H9 (cell line): Measurements from ENCODE around the gene SIX5. TPM values are rescaled to one million over a fixed set of nuclear protein-coding genes. Genes with fewer than 3 reads are reported as not detected.

Source experiments
- DNase-seq: peaks from one replicate; pipeline ENCODE4 v3.0.0-alpha.2; 2017
- H2AFZ ChIP-seq: one replicate; pipeline ENCODE4 v1.6.1; 2013; ENCODE audit warnings: mild to moderate bottlenecking, low read length, control low read depth, moderate library complexity
- H2AK5ac ChIP-seq: 2 replicates; pipeline ENCODE4 v1.6.1; 2013; ENCODE audit warnings: low read length, control low read depth, mixed read lengths; ENCODE audit not compliant: insufficient read length
- H2BK120ac ChIP-seq: one replicate; pipeline ENCODE4 v1.6.1; 2013; ENCODE audit warnings: low read depth, mild to moderate bottlenecking, low read length, control low read depth, inconsistent platforms; ENCODE audit not compliant: poor library complexity, severe bottlenecking
- H2BK12ac ChIP-seq: 2 replicates; pipeline ENCODE4 v1.6.1; 2013; ENCODE audit warnings: low read length, control low read depth, mixed read lengths, low read depth; ENCODE audit not compliant: insufficient read length
- H2BK15ac ChIP-seq: 2 replicates; pipeline ENCODE4 v1.6.1; 2013; ENCODE audit warnings: low read depth, low read length, control low read depth
- H2BK20ac ChIP-seq: one replicate; pipeline ENCODE4 v1.6.1; 2013; ENCODE audit warnings: low read depth, mild to moderate bottlenecking, low read length, control low read depth, inconsistent platforms; ENCODE audit not compliant: poor library complexity, severe bottlenecking
- H2BK5ac ChIP-seq: 2 replicates; pipeline ENCODE4 v1.6.1; 2013; ENCODE audit warnings: low read length, control low read depth, mixed read lengths; ENCODE audit not compliant: insufficient read length
- H3K14ac ChIP-seq: 2 replicates; pipeline ENCODE4 v1.6.1; 2013; ENCODE audit warnings: low read length, control low read depth; ENCODE audit not compliant: insufficient read depth
- H3K18ac ChIP-seq: 2 replicates; pipeline ENCODE4 v1.6.1; 2013; ENCODE audit warnings: low read depth, mild to moderate bottlenecking, mixed read lengths, low read length, control low read depth; ENCODE audit not compliant: insufficient read length
- H3K23ac ChIP-seq: 2 replicates; pipeline ENCODE4 v1.6.1; 2013; ENCODE audit warnings: low read length, control low read depth, mixed read lengths, low read depth; ENCODE audit not compliant: insufficient read length
- H3K23me2 ChIP-seq: 2 replicates; pipeline ENCODE4 v1.6.1; 2013; ENCODE audit warnings: low read depth, mild to moderate bottlenecking, mixed read lengths, low read length, control low read depth; ENCODE audit not compliant: insufficient read length, poor library complexity, severe bottlenecking
- H3K27ac ChIP-seq: 2 replicates; pipeline ENCODE4 v1.5.1; 2013; ENCODE audit warnings: low read length, control low read depth, mixed read lengths, low read depth; ENCODE audit not compliant: insufficient read length
- H3K27me3 ChIP-seq: 2 replicates; pipeline ENCODE4 v1.6.1; 2013; ENCODE audit warnings: low read length, control low read depth, inconsistent platforms; ENCODE audit not compliant: insufficient read depth
- H3K4ac ChIP-seq: 2 replicates; pipeline ENCODE4 v1.6.1; 2013; ENCODE audit warnings: low read depth, mild to moderate bottlenecking, control low read depth, inconsistent platforms, low read length, moderate library complexity
- H3K4me1 ChIP-seq: 2 replicates; pipeline ENCODE4 v1.6.1; 2013; ENCODE audit warnings: low read length, control low read depth, inconsistent platforms; ENCODE audit not compliant: insufficient read depth
- H3K4me2 ChIP-seq: 2 replicates; pipeline ENCODE4 v1.6.1; 2013; ENCODE audit warnings: low read length, control low read depth, mixed read lengths; ENCODE audit not compliant: insufficient read length, insufficient read depth
- H3K56ac ChIP-seq: 2 replicates; pipeline ENCODE4 v1.6.1; 2013; ENCODE audit warnings: low read depth, mild to moderate bottlenecking, mixed read lengths, low read length, control low read depth; ENCODE audit not compliant: insufficient read length
- H3K79me1 ChIP-seq: 2 replicates; pipeline ENCODE4 v1.6.1; 2013; ENCODE audit warnings: low read depth, mild to moderate bottlenecking, moderate library complexity, low read length, control low read depth, inconsistent platforms; ENCODE audit not compliant: insufficient read depth, poor library complexity, severe bottlenecking
- H3K79me2 ChIP-seq: 2 replicates; pipeline ENCODE4 v1.6.1; 2013; ENCODE audit warnings: low read length, control low read depth, inconsistent platforms; ENCODE audit not compliant: insufficient read depth
- H3K9ac ChIP-seq: 2 replicates; pipeline ENCODE4 v1.6.1; 2013; ENCODE audit warnings: low read length, control low read depth, mixed read lengths; ENCODE audit not compliant: insufficient read length; ENCODE audit errors: extremely low read depth
- H3K9me3 ChIP-seq: one replicate; pipeline ENCODE4 v1.6.1; 2013; ENCODE audit warnings: low read depth, low read length, inconsistent platforms; ENCODE audit not compliant: control insufficient read depth
- H3T11ph ChIP-seq: one replicate; pipeline ENCODE4 v1.6.1; 2013; ENCODE audit warnings: mild to moderate bottlenecking, low read length, control low read depth, inconsistent platforms
- H4K20me1 ChIP-seq: one replicate; pipeline ENCODE4 v1.6.1; 2013; ENCODE audit not compliant: control insufficient read depth, insufficient read length, insufficient read depth
- H4K5ac ChIP-seq: 2 replicates; pipeline ENCODE4 v1.6.1; 2013; ENCODE audit warnings: low read depth, mild to moderate bottlenecking, mixed read lengths, low read length, control low read depth; ENCODE audit not compliant: insufficient read length
- H4K8ac ChIP-seq: replicated peaks from 2 replicates; pipeline ENCODE4 v1.6.1; 2013; ENCODE audit warnings: low read length, control low read depth, mixed read lengths, low read depth; ENCODE audit not compliant: insufficient read length
- H4K91ac ChIP-seq: 2 replicates; pipeline ENCODE4 v1.6.1; 2013; ENCODE audit warnings: low read depth, mild to moderate bottlenecking, moderate library complexity, mixed read lengths, low read length, control low read depth; ENCODE audit not compliant: insufficient read length
- H3K27ac Mint-ChIP-seq, 3 experiments: 2 replicates in 2 of 3; 3 replicates in 1 of 3; pipeline ENCODE4 v1.8.0; 2020 to 2021; ENCODE audit warnings: mixed read lengths in 3 of 3, mild to moderate bottlenecking in 1 of 3, moderate library complexity in 1 of 3
- H3K27me3 Mint-ChIP-seq: 2 replicates; pipeline ENCODE4 v1.8.0; 2021; ENCODE audit warnings: low read depth, mild to moderate bottlenecking, moderate library complexity, mixed read lengths
- H3K36me3 Mint-ChIP-seq, 3 experiments: 2 replicates in 2 of 3; 3 replicates in 1 of 3; pipeline ENCODE4 v1.8.0; 2020 to 2021; ENCODE audit warnings: low read depth in 3 of 3, mixed read lengths in 3 of 3; ENCODE audit not compliant: insufficient read depth in 1 of 3
- H3K4me1 Mint-ChIP-seq, 2 experiments: 2 replicates each; pipeline ENCODE4 v1.8.0; 2020; ENCODE audit warnings: mixed read lengths in 2 of 2
- H3K4me3 Mint-ChIP-seq, 2 experiments: 2 replicates in 1 of 2; 3 replicates in 1 of 2; pipeline ENCODE4 v1.8.0; 2020 to 2021; ENCODE audit warnings: mild to moderate bottlenecking in 2 of 2, mixed read lengths in 2 of 2, moderate library complexity in 1 of 2
- H3K9me3 Mint-ChIP-seq, 2 experiments: 2 replicates in 1 of 2; 3 replicates in 1 of 2; pipeline ENCODE4 v1.8.0; 2020; ENCODE audit warnings: mild to moderate bottlenecking in 2 of 2, mixed read lengths in 2 of 2, moderate library complexity in 1 of 2
- WGBS: extraction: QIAGEN DNeasy Blood & Tissue Kit; methylation state at CpG from one replicate; pipeline ENCODE4 v1.1.7; 2013; ENCODE audit warnings: missing lambda C conversion rate, low lambda C conversion rate, mixed read lengths; ENCODE audit not compliant: insufficient read length; ENCODE audit errors: extremely low coverage; 5-methylcytosine and 5-hydroxymethylcytosine counted together
- total RNA-seq: library from RNA; stranded (reverse); gene quantifications from 2 replicates; pipeline ENCODE4 v1.2.1, GENCODE V29; 2021
- TF ChIP-seq, protein P1 (sequence below): fragments of 200-600 bp; sonication (generic); conservative IDR thresholded peaks from 3 replicates; pipeline ENCODE4 v1.8.0; 2021; ENCODE audit warnings: antibody characterized with exemption, mild to moderate bottlenecking

SIX5 gene
- total RNA-seq, 1 experiment from 2014 or later: 41.7 TPM

DNA sequence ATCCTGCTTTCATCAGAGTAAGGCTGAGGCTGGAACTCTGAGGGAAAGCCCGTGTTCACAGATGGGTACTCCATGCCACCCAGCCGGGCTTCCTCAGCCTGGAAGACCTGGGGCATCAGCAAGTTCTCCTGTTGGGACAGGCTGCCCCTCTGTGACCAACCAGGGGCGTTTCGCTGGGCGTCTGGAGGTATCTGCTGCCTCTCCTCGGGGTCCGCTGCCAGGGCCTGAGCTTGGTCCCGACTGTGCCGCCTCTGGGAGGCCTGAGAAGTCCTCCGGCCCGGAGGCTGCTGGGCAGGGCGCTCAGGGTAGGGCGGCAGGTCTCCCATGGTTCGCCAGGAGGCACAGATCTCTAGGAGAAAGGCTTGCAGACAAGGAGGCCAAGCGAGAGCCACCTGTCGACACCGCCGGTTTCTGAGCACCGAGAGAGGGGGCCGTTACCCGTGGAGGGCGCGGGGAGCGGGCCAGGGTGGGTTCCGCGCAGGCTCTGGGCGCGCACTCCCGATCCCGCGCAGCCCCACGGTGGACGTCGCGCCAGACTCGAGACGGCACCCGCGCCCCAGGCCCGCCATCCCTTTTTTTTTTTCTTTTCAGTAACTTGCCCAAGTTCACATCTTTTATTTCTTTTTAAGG, 45.9 kb upstream of the SIX5 start, which contains the start of gene RSPH6A:
TSS of gene RSPH6A (minus strand) at position 458 of the 630 bp plus-strand sequence. CDS start at position 326, 132 bp downstream.
- Histone ChIP-seq H3K79me1 (no peaks in the 10 kb centered on the region), H3K56ac (no peak within 1 kb of the TSS), H2BK12ac (no peak within 1 kb of the TSS), H3K23ac (no peak within 1 kb of the TSS), H3K18ac (peak within 1 kb of the TSS; percentile 84), H3K23me2 (peaks cover 13% of the 10 kb centered on the region), H2BK20ac (no peak within 1 kb of the TSS), H4K8ac (no peak within 1 kb of the TSS), H2AFZ (no peak within 1 kb of the TSS), H3K4me2 (peak within 1 kb of the TSS; percentile 12), H3K79me2 (no peaks in the 10 kb centered on the region), H2BK15ac (no peak within 1 kb of the TSS), H2BK5ac (no peak within 1 kb of the TSS), H2BK120ac (peak within 1 kb of the TSS; percentile 56), H3T11ph (no peak within 1 kb of the TSS), H3K4me1 (0 out of 2 replicates have a peak, but pooled peaks cover 1% of the 10 kb centered on the region), H4K5ac (peak within 1 kb of the TSS; percentile 34), H3K14ac (peak within 1 kb of the TSS; percentile 92), H3K27ac (peak within 1 kb of the TSS; percentile 43), H3K27me3 (no peaks in the 10 kb centered on the region), H3K9ac (peak within 1 kb of the TSS; percentile 63), H2AK5ac (no peak within 1 kb of the TSS), H4K91ac (no peak within 1 kb of the TSS), H4K20me1 (no peaks in the 10 kb centered on the region), H3K9me3 (no peaks in the 10 kb centered on the region), H3K4ac (peak within 1 kb of the TSS; percentile 33; the same call in 1 of the 2 replicates)
- WGBS: no CpG with 5 or more reads among the region's 40 CpGs
- Mint-ChIP-seq H3K36me3 (peaks cover 1 to 16% (median 14%) of the 10 kb centered on the region in 3 experiments; a peak in 5 of 7 replicates), H3K4me3 (peak within 1 kb of the TSS; percentile 85 to 95), H3K27me3 (peaks cover 7% of the 10 kb centered on the region), H3K9me3 (no peaks in the 10 kb centered on the region), H3K27ac (peak within 1 kb of the TSS; percentile 95 to 97 (median 95)), H3K4me1 (peaks cover 24 to 39% of the 10 kb centered on the region in 2 experiments)
- peak; percentile 68 for DNase-seq
- TF ChIP-seq, protein P1, sequence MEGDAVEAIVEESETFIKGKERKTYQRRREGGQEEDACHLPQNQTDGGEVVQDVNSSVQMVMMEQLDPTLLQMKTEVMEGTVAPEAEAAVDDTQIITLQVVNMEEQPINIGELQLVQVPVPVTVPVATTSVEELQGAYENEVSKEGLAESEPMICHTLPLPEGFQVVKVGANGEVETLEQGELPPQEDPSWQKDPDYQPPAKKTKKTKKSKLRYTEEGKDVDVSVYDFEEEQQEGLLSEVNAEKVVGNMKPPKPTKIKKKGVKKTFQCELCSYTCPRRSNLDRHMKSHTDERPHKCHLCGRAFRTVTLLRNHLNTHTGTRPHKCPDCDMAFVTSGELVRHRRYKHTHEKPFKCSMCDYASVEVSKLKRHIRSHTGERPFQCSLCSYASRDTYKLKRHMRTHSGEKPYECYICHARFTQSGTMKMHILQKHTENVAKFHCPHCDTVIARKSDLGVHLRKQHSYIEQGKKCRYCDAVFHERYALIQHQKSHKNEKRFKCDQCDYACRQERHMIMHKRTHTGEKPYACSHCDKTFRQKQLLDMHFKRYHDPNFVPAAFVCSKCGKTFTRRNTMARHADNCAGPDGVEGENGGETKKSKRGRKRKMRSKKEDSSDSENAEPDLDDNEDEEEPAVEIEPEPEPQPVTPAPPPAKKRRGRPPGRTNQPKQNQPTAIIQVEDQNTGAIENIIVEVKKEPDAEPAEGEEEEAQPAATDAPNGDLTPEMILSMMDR: no peak
